Measurements from ENCODE around the gene LINGO1.

Gene LINGO1

DNA sequence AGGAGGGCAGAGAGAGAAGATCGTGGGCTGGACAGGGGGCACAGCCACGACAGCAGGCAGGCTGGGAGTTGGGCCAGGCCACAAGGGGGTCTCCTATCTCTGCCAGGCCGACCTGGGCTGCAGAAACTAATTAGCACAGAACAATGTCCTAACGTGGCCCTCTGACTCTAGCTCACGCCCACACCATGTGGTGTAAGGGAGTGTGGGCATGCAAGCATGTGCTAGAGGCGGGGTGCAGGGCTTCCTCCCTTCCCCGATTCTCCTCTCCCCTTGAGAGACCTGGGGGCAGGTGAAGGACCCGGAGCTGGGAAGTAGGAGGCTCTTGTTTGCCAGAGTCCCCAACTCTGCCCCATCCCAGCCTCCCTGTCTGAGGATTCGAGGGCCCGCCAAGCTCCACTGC lies 65.5 kb downstream of the LINGO1 start:
- DNase-seq = no peak

DNA sequence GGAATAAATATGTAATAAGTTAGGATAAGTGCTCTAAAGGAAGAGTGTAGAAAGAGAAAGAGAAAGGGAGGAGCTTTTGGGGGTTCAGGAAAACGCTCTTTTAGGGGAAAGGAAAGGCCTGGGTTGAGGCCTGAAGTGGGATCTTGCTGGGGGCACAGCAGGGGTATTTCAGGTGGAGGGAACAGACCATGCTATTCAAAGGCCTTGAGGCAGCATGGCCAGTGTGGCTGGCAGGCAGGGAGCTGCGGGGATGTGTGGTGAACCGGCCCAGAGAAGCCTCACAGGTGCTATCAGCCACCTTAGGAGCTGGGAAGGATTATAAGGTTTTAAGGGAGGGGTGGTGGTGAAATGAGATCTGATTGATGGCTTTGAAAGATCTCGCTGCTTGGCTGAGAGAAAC lies 66.6 kb downstream of the LINGO1 start:
- no peak for DNase-seq

DNA sequence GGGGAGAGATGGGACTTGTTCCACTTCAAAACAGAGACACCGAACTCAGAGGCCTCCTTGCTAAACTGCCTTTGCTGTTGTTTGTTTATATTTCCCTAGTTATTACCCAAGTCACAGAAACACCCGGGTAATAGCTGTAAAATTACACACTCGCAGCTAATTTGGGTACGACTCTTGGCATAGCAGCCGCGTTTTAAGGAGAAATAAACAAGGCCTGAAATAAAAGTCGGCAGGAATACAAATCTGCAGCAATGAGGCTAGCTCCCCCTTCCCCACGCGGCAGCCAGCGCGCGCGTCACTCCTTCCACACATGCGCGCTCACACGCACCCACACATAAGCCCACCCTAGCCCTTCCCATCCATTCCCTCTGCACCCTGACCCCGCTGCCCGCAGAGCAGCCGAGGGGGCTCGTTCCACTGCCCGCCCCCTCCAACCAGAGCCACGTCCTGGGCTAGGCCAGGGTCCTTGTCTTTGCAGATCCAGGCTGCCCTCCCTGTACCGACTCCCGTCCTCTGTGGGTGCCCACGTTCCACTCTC lies 67.3 kb downstream of the LINGO1 start:
- no peak for DNase-seq

DNA sequence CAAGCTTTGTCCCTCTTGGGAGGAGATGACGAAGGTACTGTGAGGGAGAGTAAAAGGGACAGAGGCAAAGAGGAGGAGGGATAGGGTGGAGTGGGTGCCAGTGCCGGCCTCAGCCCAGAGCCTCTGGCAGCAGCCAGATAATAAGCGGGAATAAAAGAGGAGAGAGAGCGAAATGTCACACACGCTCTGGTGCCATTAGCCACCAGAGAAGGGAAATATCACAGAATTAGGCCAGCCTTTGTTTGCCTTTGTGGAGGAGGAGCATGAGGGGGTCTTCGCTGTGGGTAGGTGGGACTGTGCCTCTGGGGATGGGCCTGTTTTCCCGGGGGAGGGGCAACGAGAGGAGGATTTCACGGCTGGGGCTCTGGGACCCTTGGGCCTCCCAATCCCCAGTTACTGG lies 67.8 kb downstream of the LINGO1 start:
- no peak for DNase-seq

DNA sequence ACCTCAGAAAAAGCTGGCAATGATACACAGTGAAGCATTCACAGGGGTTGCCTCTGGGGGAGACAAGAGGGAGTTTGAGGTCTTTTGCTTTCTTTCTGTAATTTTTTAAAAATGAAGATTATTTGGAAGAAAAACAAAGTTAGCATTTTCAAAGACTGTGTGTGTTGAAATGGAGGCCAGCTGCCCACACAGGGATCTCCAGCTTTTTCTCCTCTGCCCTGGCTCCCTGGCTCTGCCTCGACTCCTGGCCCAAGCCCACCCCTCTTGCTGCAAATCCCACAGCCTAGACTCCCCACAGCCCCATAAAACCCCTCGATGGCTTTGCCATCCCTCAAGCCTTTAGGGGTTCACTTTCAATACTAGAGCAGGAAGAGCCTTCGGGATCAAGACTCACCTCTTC lies 68.4 kb downstream of the LINGO1 start:
- DNase-seq = no peak

DNA sequence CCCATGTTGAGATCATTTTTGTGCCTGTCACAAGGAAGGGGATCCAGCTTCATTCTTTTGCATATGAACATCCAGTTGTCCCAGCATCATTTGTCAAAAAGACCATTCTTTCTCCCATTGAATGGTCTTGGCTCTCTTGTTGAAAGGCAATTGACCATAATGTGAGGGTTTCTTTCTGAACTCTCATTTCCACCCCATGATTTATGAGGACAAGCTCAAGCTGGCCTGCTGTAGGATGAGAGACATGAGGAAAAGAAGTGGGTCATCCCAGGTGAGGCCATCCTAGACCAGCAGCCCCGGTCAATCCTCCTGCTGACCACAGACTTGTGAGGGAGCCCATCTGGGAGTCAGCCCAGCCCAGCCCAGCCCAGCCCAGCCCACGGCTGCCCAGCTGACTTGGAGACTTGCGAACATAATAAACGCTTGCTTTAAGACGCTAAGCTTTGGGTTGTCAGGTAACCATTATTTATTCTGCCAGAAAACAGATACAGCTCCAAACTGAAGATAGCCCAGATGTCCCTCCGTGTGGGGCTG lies 69.0 kb downstream of the LINGO1 start:
- no peak for DNase-seq

Data from NCI-H510A treated with DMSO at 0.1 percent for 48 hours (cell line).